ENCODE data around the gene NGDN.

DNA sequence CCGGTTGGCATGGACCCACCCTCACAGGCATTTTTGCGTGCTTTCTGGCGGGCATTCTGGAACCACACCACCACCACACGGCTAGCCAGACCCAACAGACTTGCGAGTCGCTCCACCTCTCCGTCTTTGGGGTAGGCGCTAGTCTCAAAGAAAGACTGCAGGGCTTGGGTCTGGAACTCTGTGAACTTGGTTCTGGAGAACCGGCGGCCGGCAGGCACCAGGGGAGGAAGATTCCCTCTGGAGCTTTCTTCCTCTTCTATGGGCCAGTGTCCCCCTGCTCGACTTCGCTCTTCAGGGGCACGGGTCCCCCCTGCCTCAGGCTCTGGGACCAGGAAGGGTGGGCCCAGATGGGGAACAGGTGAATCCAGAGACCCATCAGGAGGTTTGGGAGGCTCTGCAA lies 55.5 kb downstream of the NGDN start:
- TF ChIP-seq, protein P1, sequence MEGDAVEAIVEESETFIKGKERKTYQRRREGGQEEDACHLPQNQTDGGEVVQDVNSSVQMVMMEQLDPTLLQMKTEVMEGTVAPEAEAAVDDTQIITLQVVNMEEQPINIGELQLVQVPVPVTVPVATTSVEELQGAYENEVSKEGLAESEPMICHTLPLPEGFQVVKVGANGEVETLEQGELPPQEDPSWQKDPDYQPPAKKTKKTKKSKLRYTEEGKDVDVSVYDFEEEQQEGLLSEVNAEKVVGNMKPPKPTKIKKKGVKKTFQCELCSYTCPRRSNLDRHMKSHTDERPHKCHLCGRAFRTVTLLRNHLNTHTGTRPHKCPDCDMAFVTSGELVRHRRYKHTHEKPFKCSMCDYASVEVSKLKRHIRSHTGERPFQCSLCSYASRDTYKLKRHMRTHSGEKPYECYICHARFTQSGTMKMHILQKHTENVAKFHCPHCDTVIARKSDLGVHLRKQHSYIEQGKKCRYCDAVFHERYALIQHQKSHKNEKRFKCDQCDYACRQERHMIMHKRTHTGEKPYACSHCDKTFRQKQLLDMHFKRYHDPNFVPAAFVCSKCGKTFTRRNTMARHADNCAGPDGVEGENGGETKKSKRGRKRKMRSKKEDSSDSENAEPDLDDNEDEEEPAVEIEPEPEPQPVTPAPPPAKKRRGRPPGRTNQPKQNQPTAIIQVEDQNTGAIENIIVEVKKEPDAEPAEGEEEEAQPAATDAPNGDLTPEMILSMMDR (IDR thresholded peaks at IDR 0.05), result no peak
- TF ChIP-seq POLR2A (IDR thresholded peaks at IDR 0.05), result no peak
